Activated CD8-positive, alpha-beta T cell treated with anti-CD3 and anti-CD28 coated beads for 36 hours (primary cell): ENCODE measurements around the gene SMU1. TPM values are rescaled to one million over a fixed set of nuclear protein-coding genes. Genes with fewer than 3 reads are reported as not detected.

ENCODE experiments used
- ATAC-seq: fragments of 200-7000 bp; cut with Tn5 transposase; one replicate; pipeline ENCODE4 v1.10.0; 2021; ENCODE audit warnings: mild to moderate bottlenecking, moderate library complexity
- CTCF ChIA-PET: fragments of 350-600 bp; sonication (Branson Sonifier 250); formaldehyde crosslinking; loops from one replicate; lab custom pipeline; 2021; ENCODE audit warnings: antibody characterized with exemption; lab: Charles Lee
- POLR2A ChIA-PET: fragments of 350-600 bp; sonication (Branson Sonifier 250); formaldehyde crosslinking; loops from one replicate; lab custom pipeline; 2021; ENCODE audit warnings: antibody characterized with exemption; lab: Charles Lee
- DNase-seq: peaks from one replicate; pipeline ENCODE4 v3.0.0-alpha.2; 2020
- H3K27ac Mint-ChIP-seq: one replicate; pipeline ENCODE4 v1.8.0; 2021; ENCODE audit warnings: mild to moderate bottlenecking, mixed read lengths
- H3K27me3 Mint-ChIP-seq: one replicate; pipeline ENCODE4 v1.8.0; 2021; ENCODE audit warnings: mixed read lengths
- H3K36me3 Mint-ChIP-seq: one replicate; pipeline ENCODE4 v1.8.0; 2021; ENCODE audit warnings: low read depth, mixed read lengths
- H3K4me1 Mint-ChIP-seq: one replicate; pipeline ENCODE4 v1.8.0; 2021; ENCODE audit warnings: low read depth, mixed read lengths
- H3K4me3 Mint-ChIP-seq: one replicate; pipeline ENCODE4 v1.8.0; 2021; ENCODE audit warnings: mild to moderate bottlenecking, moderate library complexity, mixed read lengths
- H3K9me3 Mint-ChIP-seq: one replicate; pipeline ENCODE4 v1.8.0; 2021; ENCODE audit warnings: mixed read lengths
- CTCF ChIP-seq: fragments of 200-600 bp; IDR thresholded peaks from one replicate; pipeline ENCODE4 v1.8.0; 2022; ENCODE audit warnings: antibody characterized with exemption, mild to moderate bottlenecking
- intact Hi-C: fragments of 100-400 bp; cut with micrococcal nuclease; formaldehyde crosslinking; loops from one replicate; pipeline ENCODE4 v1.10.0; 2022
- total RNA-seq, 2 experiments: library from RNA; stranded (reverse); gene quantifications; one replicate each; pipeline ENCODE4 v1.2.3, GENCODE V29; 2021

SMU1 gene
- 10 to 100 TPM; 23.8 to 23.9 TPM for total RNA-seq

- TF ChIP-seq CTCF = no peak
- DNase-seq (peak; percentile 98), ATAC-seq (peak; percentile 97)
- intact Hi-C loops = no loop called here
- Mint-ChIP-seq H3K4me1 (peaks cover 50% of the 10 kb centered on the region), H3K36me3 (peaks cover 14% of the 10 kb centered on the region), H3K4me3 (peak within 1 kb of the TSS; percentile 94), H3K27me3 (no peaks in the 10 kb centered on the region), H3K27ac (peak within 1 kb of the TSS; percentile 99), H3K9me3 (no peaks in the 10 kb centered on the region)
- CTCF ChIA-PET = interaction anchor here (1.1 to 3.1 kb wide), 2 partner anchors 92 to 150 kb away, joined by 3 to 17 read pairs; no protein-coding TSS in a partner anchor
- POLR2A ChIA-PET = interaction anchor here (0.6 to 2.1 kb wide), 14 partner anchors 9 to 189 kb away, joined by 3 to 14 read pairs (median 3); partner anchors contain the start of genes BAG1, CHMP5 and DNAJA1
Observed at GRCh38 chr9:33076046-33077004, at the start of gene SMU1. TSS of gene SMU1 (minus strand) at chr9:33076674. CDS start at chr9:33076608, 66 bp downstream.

- Mint-ChIP-seq H3K4me3 (no peak overlapping the region), H3K27me3 (no peaks in the 10 kb centered on the region), H3K9me3 (no peaks in the 10 kb centered on the region), H3K4me1 (peaks cover 24% of the 10 kb centered on the region), H3K27ac (no peak overlapping the region), H3K36me3 (peaks cover 33% of the 10 kb centered on the region)
- ChIA-PET POLR2A (no interaction called here), CTCF (no interaction called here)
- DNase-seq (no peak), ATAC-seq (no peak)
- no peak for TF ChIP-seq CTCF
- intact Hi-C loops = no loop called here
Observed at GRCh38 chr9:33125461-33125860, 49.0 kb upstream of the SMU1 start.

- POLR2A ChIA-PET = no interaction called here
- ATAC-seq = no peak
- peaks cover 29% of the 10 kb centered on the region for H3K36me3 Mint-ChIP-seq
- peaks cover 25% of the 10 kb centered on the region for H3K4me1 Mint-ChIP-seq
- no peak overlapping the region for H3K27ac Mint-ChIP-seq
- no peak overlapping the region for H3K4me3 Mint-ChIP-seq
- CTCF ChIA-PET = no interaction called here
- H3K27me3 Mint-ChIP-seq = no peaks in the 10 kb centered on the region
- DNase-seq = no peak
- no peak for TF ChIP-seq CTCF
- intact Hi-C loops = no loop called here
- no peaks in the 10 kb centered on the region for H3K9me3 Mint-ChIP-seq
Observed at GRCh38 chr9:33124751-33125381, 48.4 kb upstream of the SMU1 start.

- Mint-ChIP-seq H3K27me3 (no peaks in the 10 kb centered on the region), H3K36me3 (peaks cover 25% of the 10 kb centered on the region), H3K9me3 (no peaks in the 10 kb centered on the region), H3K27ac (no peak overlapping the region), H3K4me3 (no peak overlapping the region), H3K4me1 (peaks cover 19% of the 10 kb centered on the region)
- ChIA-PET CTCF (interaction anchor here (0.9 kb wide), 1 partner anchor 47 kb away, joined by 5 read pairs; no protein-coding TSS in a partner anchor), POLR2A (no interaction called here)
- ATAC-seq (no peak), DNase-seq (no peak)
- no peak for TF ChIP-seq CTCF
- intact Hi-C loops = no loop called here
Observed at GRCh38 chr9:33124046-33124445, 47.6 kb upstream of the SMU1 start.
